ENCODE measurements around the gene CES4A.

The CES4A gene

DNA sequence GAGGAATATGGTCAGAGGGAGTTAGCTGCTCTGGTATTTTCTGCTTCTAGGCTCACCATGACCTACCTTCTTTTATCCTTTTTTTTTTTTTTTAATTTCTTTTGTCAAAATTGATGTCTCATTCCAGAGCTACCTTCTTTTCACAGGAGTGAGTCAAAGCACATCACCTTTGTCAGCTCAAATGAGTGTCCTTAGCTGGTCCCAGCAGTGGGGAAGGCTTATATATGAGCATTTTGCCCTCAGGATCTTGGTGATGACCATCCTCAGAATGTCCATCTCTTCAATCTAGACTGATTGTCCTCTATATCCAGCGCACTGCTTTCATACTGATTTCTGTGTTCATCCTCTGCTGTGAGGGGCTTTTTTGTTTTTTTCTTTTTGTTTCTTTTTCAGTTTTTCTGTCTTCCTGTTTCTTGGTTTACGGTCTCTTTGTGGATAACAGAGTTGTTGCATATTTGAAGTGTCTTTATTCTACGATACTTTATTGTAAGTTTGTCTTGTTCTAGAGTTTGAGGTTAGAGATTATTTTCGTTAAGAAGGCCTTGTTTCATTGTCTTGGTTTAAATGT, 65.5 kb downstream of the CES4A start:
- no peak for DNase-seq (ENCODE audit: low spot score)

DNA sequence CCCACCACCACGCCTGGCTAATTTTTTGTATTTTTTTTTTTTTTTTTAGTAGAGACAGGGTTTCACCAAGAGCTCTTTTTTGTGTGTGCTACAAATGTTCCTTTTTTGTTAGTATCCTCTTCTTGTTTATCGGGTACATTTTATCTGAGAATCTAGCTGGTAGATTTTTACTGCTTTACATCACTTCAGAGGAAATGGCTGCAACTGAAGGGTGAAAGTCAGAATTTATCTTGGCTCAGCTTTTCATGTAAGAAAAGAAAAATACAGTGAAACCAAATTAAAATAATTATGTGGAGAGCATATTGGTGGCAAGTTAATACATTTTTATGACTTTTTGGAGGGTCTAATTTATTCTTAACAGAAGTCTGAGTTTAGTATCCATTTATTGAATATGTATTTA, 66.5 kb downstream of the CES4A start:
- no peak for DNase-seq (ENCODE audit: low spot score)

DNA sequence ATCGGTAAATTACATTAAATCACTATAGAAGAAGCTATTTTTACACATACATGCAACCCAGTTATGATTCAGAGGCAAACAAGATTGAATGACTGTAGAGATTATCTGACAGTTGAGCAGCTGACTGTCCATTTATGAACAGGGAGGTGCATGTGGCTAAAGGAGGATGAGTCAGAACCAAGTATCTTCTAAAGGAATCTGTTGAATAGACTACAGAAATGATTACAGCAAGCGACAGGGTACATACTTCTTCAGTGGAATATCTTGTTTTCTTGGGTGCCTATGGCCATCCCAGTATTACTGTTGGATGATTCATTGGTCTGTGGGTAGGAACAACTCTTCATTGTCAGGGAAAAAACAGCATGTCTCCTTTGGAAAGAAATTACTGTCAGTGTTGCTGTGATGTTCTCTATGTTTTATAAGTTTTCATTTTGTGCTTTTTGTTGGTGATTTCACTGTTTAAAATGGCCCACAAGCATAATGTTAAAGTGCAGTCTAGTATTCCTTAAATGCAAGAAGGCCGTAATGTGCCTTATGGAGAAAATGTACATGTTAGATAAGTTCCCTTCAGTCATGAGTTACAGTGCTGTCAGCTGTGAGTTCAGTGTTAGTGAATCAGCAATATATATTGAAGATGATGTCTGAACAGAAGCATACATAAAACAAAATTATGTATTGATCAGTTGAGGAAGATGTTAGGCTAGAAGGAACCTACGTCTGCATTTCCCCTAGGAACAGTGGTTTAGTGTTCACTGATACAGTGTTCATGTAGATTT, 67.5 kb downstream of the CES4A start:
- peak; percentile 88 for DNase-seq (ENCODE audit: low spot score)
